Nephron (organoid): ENCODE data around the gene ARHGAP15.

ENCODE experiments used
- H3K27ac Mint-ChIP-seq, 3 experiments: 2 replicates each; pipeline ENCODE4 v1.8.0; 2020; ENCODE audit warnings: mixed read lengths in 3 of 3, mild to moderate bottlenecking in 2 of 3, moderate library complexity in 1 of 3
- H3K27me3 Mint-ChIP-seq: 2 replicates; pipeline ENCODE4 v1.8.0; 2021; ENCODE audit warnings: low read depth, mild to moderate bottlenecking, moderate library complexity, mixed read lengths
- H3K36me3 Mint-ChIP-seq: 2 replicates; pipeline ENCODE4 v1.8.0; 2020; ENCODE audit warnings: low read depth, mixed read lengths
- H3K4me1 Mint-ChIP-seq: 2 replicates; pipeline ENCODE4 v1.8.0; 2020; ENCODE audit warnings: mixed read lengths
- H3K4me3 Mint-ChIP-seq, 3 experiments: 2 replicates each; pipeline ENCODE4 v1.8.0; 2020; ENCODE audit warnings: mild to moderate bottlenecking in 3 of 3, mixed read lengths in 3 of 3, moderate library complexity in 2 of 3
- H3K9me3 Mint-ChIP-seq: 2 replicates; pipeline ENCODE4 v1.8.0; 2020; ENCODE audit warnings: mixed read lengths
- TF ChIP-seq, protein P1 (sequence below), 3 experiments: fragments of 200-600 bp; sonication (generic); IDR thresholded peaks; one replicate each; pipeline ENCODE4 v1.5.0; 2021; ENCODE audit warnings: antibody characterized with exemption in 3 of 3; ENCODE audit not compliant: unreplicated experiment in 3 of 3

ARHGAP15 gene

DNA sequence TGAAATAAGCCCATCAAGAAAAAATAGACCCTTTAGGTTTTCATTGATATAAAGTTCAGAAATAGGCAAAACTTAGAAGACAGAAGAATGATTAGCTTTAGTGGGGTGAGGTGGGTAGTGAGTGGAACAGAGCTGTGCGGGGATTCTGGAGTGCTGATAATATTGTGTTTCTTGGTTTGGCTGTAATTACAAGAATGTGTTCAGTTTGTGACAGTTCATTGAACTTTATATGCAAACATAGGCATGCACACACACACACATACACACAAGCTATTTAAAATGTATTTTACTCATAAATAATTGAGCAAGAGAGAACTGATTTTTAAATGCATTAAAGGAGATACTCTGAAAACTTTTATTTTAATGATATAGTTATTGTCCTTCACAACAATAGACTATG lies 17.1 kb downstream of the ARHGAP15 start:
- TF ChIP-seq, protein P1, sequence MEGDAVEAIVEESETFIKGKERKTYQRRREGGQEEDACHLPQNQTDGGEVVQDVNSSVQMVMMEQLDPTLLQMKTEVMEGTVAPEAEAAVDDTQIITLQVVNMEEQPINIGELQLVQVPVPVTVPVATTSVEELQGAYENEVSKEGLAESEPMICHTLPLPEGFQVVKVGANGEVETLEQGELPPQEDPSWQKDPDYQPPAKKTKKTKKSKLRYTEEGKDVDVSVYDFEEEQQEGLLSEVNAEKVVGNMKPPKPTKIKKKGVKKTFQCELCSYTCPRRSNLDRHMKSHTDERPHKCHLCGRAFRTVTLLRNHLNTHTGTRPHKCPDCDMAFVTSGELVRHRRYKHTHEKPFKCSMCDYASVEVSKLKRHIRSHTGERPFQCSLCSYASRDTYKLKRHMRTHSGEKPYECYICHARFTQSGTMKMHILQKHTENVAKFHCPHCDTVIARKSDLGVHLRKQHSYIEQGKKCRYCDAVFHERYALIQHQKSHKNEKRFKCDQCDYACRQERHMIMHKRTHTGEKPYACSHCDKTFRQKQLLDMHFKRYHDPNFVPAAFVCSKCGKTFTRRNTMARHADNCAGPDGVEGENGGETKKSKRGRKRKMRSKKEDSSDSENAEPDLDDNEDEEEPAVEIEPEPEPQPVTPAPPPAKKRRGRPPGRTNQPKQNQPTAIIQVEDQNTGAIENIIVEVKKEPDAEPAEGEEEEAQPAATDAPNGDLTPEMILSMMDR (IDR thresholded peaks at IDR 0.05; ENCODE audit: unreplicated experiment in 3 of 3), result no peak
- Mint-ChIP-seq H3K9me3 (no peaks in the 10 kb centered on the region), H3K36me3 (no peaks in the 10 kb centered on the region), H3K4me1 (peaks cover 14% of the 10 kb centered on the region), H3K27me3 (no peaks in the 10 kb centered on the region), H3K4me3 (no peak overlapping the region), H3K27ac (no peak overlapping the region)

- no peak overlapping the region for H3K27ac Mint-ChIP-seq
- peaks cover 14% of the 10 kb centered on the region for H3K4me1 Mint-ChIP-seq
- no peaks in the 10 kb centered on the region for H3K27me3 Mint-ChIP-seq
- no peaks in the 10 kb centered on the region for H3K9me3 Mint-ChIP-seq
- no peak overlapping the region for H3K4me3 Mint-ChIP-seq
- TF ChIP-seq, protein P1 (IDR thresholded peaks at IDR 0.05; ENCODE audit: unreplicated experiment in 3 of 3), result no peak
- H3K36me3 Mint-ChIP-seq, result no peaks in the 10 kb centered on the region
Observed at GRCh38 chr2:143146815-143147530, 17.8 kb downstream of the ARHGAP15 start.

DNA sequence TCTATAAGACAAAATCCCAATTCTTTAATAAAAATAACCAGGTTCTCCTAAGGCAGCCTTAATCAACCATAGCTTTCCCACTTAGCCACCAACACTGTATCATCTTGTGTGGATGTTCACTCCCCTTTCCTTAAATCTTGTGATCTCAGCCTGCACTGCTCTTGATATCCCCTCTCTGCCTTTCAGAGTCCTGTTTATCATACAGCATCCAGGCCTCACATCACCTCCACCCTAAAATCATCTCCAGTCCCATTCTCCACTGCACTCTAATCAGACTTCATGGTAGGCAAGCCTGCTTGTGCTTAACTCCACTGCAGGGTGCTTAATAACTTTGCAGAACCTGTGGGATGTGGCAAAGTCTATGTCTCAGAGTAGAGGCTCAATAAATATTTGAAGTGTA lies 18.8 kb downstream of the ARHGAP15 start:
- Mint-ChIP-seq H3K4me3 (no peak overlapping the region), H3K4me1 (peaks cover 10% of the 10 kb centered on the region), H3K36me3 (no peaks in the 10 kb centered on the region), H3K27me3 (no peaks in the 10 kb centered on the region), H3K9me3 (no peaks in the 10 kb centered on the region), H3K27ac (no peak overlapping the region)
- TF ChIP-seq, protein P1 (IDR thresholded peaks at IDR 0.05; ENCODE audit: unreplicated experiment in 3 of 3), result no peak

DNA sequence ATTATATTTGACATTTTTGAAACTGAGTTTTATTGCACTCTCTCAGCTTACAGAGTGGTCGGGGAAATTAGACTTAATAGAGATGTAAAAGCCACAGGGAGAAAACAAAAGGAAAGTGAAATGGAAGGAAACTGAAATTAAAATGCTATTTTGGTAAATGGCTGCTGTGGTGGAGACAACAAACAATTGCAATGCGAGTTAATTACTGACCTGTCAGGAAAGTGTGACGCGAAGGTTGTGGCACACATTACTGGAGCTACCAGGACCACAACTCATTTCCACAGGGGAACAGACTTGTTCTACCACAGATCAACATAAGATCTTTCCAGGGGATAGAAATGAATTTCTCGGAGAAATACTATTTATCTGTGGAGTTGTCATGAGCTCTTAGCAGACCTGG lies 19.5 kb downstream of the ARHGAP15 start:
- Mint-ChIP-seq H3K4me1 (peaks cover 10% of the 10 kb centered on the region), H3K9me3 (no peaks in the 10 kb centered on the region), H3K27me3 (no peaks in the 10 kb centered on the region), H3K27ac (no peak overlapping the region), H3K36me3 (no peaks in the 10 kb centered on the region), H3K4me3 (no peak overlapping the region)
- TF ChIP-seq, protein P1 (IDR thresholded peaks at IDR 0.05; ENCODE audit: unreplicated experiment in 3 of 3), result no peak

- Mint-ChIP-seq H3K27me3 (no peaks in the 10 kb centered on the region), H3K9me3 (no peaks in the 10 kb centered on the region), H3K27ac (no peak overlapping the region), H3K36me3 (no peaks in the 10 kb centered on the region), H3K4me1 (peaks cover 7% of the 10 kb centered on the region), H3K4me3 (no peak overlapping the region)
- TF ChIP-seq, protein P1 (IDR thresholded peaks at IDR 0.05; ENCODE audit: unreplicated experiment in 3 of 3), result no peak
Observed at GRCh38 chr2:143150287-143150686, 21.1 kb downstream of the ARHGAP15 start.

GRCh38 chr2:143151111-143151752 lies 22.0 kb downstream of the ARHGAP15 start:
- no peak overlapping the region for H3K4me3 Mint-ChIP-seq
- TF ChIP-seq, protein P1 (IDR thresholded peaks at IDR 0.05; ENCODE audit: unreplicated experiment in 3 of 3), result no peak
- no peaks in the 10 kb centered on the region for H3K36me3 Mint-ChIP-seq
- peaks cover 3% of the 10 kb centered on the region for H3K4me1 Mint-ChIP-seq
- no peaks in the 10 kb centered on the region for H3K9me3 Mint-ChIP-seq
- no peaks in the 10 kb centered on the region for H3K27me3 Mint-ChIP-seq
- no peak overlapping the region for H3K27ac Mint-ChIP-seq
